Panc1 (cell line): ENCODE data around the gene RNF220.

Experiments
- POLR2AphosphoS5 ChIP-seq: IDR thresholded peaks from 2 replicates; pipeline ENCODE4 v1.6.1; 2012; ENCODE audit warnings: mild to moderate bottlenecking, low read depth, low read length, moderate library complexity
- SIN3A ChIP-seq: IDR thresholded peaks from 2 replicates; pipeline ENCODE4 v1.6.1; 2012; ENCODE audit warnings: low read depth, mild to moderate bottlenecking, low read length, moderate library complexity, borderline replicate concordance; ENCODE audit not compliant: insufficient read depth
- TCF7L2 ChIP-seq: IDR thresholded peaks from 2 replicates; pipeline ENCODE4 v1.6.1; 2011; ENCODE audit warnings: mild to moderate bottlenecking, low read depth, low read length, inconsistent platforms
- TF ChIP-seq, protein P1 (sequence below): fragments of 450-650 bp; IDR thresholded peaks from 2 replicates; pipeline ENCODE4 v1.5.1; 2017; ENCODE audit warnings: mild to moderate bottlenecking

DNA sequence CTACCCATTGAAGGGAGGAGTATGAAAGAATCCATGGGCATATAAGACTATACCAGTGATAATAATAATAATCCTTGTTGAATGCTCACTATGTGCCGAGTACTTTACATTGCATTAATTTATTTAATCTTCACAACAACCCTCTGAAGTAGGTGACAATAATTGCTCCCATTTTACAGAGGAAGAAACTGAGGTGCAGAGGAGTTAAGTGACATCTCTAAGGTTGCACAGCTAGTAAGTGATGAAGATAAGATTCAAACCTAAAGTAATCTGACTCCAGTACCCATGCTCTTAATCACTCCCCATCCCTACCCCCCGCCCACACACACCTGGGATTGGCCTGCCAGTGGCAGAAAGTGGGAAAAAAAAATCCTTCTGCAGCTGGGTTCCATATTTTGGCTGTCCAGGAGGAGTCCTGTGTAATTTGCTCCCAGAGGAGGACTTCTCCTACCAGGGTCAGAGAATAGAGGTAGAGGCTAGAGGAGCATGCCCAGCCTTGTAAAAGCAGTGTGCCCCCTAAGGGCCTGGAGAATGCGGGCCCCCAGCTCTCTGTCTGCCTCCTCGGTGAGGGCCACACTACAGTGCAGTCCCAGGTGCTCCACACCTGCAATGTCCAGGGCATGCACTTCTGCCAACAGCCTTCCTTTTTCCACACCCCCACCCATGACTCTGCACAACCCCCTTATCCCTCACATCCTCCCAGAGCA lies 211.4 kb downstream of the RNF220 start:
- TF ChIP-seq, protein P1, sequence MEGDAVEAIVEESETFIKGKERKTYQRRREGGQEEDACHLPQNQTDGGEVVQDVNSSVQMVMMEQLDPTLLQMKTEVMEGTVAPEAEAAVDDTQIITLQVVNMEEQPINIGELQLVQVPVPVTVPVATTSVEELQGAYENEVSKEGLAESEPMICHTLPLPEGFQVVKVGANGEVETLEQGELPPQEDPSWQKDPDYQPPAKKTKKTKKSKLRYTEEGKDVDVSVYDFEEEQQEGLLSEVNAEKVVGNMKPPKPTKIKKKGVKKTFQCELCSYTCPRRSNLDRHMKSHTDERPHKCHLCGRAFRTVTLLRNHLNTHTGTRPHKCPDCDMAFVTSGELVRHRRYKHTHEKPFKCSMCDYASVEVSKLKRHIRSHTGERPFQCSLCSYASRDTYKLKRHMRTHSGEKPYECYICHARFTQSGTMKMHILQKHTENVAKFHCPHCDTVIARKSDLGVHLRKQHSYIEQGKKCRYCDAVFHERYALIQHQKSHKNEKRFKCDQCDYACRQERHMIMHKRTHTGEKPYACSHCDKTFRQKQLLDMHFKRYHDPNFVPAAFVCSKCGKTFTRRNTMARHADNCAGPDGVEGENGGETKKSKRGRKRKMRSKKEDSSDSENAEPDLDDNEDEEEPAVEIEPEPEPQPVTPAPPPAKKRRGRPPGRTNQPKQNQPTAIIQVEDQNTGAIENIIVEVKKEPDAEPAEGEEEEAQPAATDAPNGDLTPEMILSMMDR = no peak
- no peak for TF ChIP-seq POLR2AphosphoS5
- TF ChIP-seq TCF7L2 = no peak
- no peak for TF ChIP-seq SIN3A
